ENCODE results near the gene MBD3.

The MBD3 gene

DNA sequence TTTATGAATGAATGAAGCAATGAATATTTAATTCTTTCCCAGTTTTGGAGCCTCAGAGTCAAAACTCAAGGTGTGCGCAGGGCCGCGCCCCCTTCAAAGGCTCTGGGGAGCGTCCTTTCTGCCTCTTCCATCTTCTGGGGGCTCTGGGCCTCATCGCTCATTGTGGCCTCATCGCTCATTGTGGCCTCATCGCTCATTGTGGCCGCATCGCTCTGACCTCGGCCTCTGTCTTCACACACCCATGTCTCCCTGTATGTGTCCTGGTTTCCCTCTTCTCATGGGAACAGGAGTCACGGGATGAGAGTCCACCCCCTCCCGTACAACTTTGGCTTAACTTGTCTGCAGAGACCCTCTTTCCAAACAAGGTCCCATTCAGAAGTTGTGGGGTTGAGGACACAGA, 21.3 kb downstream of the MBD3 start:
- TF ChIP-seq POLR2AphosphoS5 (IDR thresholded peaks at IDR 0.05; ENCODE audit: low read depth, low read length) (no peak), SIN3A (IDR thresholded peaks at IDR 0.05; ENCODE audit: borderline replicate concordance, insufficient read depth, low read length) (no peak), FOXP2 (optimal IDR thresholded peaks at IDR 0.05; ENCODE audit: borderline replicate concordance, extremely low read depth, extremely low read length, insufficient read depth) (no peak), TAF1 (IDR thresholded peaks at IDR 0.05; ENCODE audit: borderline replicate concordance, insufficient read depth, low read length) (no peak)
- TF ChIP-seq, protein P1, sequence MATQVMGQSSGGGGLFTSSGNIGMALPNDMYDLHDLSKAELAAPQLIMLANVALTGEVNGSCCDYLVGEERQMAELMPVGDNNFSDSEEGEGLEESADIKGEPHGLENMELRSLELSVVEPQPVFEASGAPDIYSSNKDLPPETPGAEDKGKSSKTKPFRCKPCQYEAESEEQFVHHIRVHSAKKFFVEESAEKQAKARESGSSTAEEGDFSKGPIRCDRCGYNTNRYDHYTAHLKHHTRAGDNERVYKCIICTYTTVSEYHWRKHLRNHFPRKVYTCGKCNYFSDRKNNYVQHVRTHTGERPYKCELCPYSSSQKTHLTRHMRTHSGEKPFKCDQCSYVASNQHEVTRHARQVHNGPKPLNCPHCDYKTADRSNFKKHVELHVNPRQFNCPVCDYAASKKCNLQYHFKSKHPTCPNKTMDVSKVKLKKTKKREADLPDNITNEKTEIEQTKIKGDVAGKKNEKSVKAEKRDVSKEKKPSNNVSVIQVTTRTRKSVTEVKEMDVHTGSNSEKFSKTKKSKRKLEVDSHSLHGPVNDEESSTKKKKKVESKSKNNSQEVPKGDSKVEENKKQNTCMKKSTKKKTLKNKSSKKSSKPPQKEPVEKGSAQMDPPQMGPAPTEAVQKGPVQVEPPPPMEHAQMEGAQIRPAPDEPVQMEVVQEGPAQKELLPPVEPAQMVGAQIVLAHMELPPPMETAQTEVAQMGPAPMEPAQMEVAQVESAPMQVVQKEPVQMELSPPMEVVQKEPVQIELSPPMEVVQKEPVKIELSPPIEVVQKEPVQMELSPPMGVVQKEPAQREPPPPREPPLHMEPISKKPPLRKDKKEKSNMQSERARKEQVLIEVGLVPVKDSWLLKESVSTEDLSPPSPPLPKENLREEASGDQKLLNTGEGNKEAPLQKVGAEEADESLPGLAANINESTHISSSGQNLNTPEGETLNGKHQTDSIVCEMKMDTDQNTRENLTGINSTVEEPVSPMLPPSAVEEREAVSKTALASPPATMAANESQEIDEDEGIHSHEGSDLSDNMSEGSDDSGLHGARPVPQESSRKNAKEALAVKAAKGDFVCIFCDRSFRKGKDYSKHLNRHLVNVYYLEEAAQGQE (IDR thresholded peaks at IDR 0.05; ENCODE audit: insufficient read depth in 1 of 2, low read depth in 2 of 2, low read length in 2 of 2), result no peak

DNA sequence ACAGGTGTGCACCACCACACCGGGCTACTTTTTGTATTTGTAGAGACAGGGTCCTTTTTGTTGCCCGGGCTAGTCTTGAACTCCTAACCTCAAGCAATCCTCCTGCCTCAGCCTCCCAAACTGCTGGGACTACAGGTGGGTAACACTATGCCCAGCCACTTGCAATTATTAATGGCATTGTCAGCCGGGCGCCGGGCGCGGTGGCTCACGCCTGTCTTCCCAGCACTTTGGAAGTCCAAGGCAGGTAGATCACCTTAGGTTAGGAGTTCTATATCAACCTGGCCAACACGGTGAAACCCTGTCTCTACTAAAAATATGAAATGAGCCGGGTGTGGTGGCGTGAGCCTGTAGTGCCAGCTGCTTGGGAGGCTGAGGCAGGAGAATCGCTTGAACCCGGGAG, 21.8 kb downstream of the MBD3 start:
- TF ChIP-seq TAF1 (IDR thresholded peaks at IDR 0.05; ENCODE audit: borderline replicate concordance, insufficient read depth, low read length) (no peak), POLR2AphosphoS5 (IDR thresholded peaks at IDR 0.05; ENCODE audit: low read depth, low read length) (no peak), FOXP2 (optimal IDR thresholded peaks at IDR 0.05; ENCODE audit: borderline replicate concordance, extremely low read depth, extremely low read length, insufficient read depth) (no peak), SIN3A (IDR thresholded peaks at IDR 0.05; ENCODE audit: borderline replicate concordance, insufficient read depth, low read length) (no peak)
- TF ChIP-seq, protein P1 (IDR thresholded peaks at IDR 0.05; ENCODE audit: insufficient read depth in 1 of 2, low read depth in 2 of 2, low read length in 2 of 2), result no peak

DNA sequence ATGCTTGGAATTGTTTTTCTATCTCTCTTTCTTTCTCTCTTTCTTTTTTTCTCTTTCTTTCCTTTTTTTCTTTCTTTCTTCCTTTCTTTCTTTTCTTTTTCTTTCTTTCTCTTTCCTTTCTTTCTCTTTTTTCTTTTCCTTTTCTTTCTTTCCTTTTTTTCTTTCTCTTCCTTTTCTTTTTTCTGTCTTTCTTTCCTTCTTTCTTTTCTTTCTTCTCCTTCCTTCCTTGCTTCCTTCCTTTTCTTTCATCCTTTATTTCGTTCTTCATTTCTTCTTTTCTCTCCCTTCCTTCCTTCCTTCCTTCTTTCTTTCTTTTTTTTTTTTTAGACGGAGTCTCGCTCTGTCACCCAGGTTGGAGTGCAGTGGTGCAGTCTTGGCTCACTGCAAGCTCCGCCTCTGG, 22.7 kb downstream of the MBD3 start:
- TF ChIP-seq FOXP2 (optimal IDR thresholded peaks at IDR 0.05; ENCODE audit: borderline replicate concordance, extremely low read depth, extremely low read length, insufficient read depth), result no peak
- no peak for TF ChIP-seq POLR2AphosphoS5 (IDR thresholded peaks at IDR 0.05; ENCODE audit: low read depth, low read length)
- TF ChIP-seq, protein P1 (IDR thresholded peaks at IDR 0.05; ENCODE audit: insufficient read depth in 1 of 2, low read depth in 2 of 2, low read length in 2 of 2), result no peak
- no peak for TF ChIP-seq SIN3A (IDR thresholded peaks at IDR 0.05; ENCODE audit: borderline replicate concordance, insufficient read depth, low read length)
- TF ChIP-seq TAF1 (IDR thresholded peaks at IDR 0.05; ENCODE audit: borderline replicate concordance, insufficient read depth, low read length), result no peak

DNA sequence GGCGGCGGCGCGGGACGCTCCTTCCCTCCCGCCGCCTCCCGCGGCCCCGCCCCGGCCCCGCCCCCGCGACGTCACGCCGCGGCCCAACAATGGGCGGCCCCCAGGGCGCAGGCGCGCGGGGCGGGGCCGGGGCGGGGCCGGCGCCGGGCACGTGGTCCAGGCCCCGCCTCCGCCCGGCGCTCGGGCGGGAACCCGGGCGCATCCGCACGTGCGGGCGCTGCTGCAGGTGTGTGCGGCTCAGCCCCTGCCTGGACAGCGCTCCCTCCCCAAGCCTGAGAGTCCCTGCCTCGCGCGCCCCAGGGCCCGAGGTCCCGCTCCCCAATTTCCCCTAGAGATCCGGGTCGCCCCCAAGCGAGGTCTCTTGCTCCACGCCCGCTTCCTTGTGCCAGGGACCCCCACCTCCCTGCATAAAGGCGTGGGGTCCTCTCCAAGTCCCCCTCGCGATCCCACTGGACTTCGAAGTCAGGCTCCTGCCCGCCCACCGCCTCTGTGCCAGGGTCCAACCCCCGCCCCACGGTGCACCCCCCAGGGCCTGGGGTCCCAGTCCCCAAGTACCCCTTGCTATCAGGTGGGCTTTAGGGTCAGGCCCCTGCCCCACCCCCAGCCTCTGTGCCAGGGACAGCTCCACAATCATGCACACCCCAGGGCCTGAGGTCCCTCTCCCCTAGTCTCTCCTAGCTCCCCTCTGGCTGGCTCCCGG, 24.2 kb downstream of the MBD3 start, which contains the start of gene MEX3D:
Gene MEX3D (minus strand): TSS at position 6 of the 700 bp plus-strand sequence. CDS start 267 bp downstream, outside the sequence.
- TF ChIP-seq POLR2AphosphoS5 (IDR thresholded peaks at IDR 0.05; ENCODE audit: low read depth, low read length) (no peak), FOXP2 (optimal IDR thresholded peaks at IDR 0.05; ENCODE audit: borderline replicate concordance, extremely low read depth, extremely low read length, insufficient read depth) (peak; percentile 65), TAF1 (IDR thresholded peaks at IDR 0.05; ENCODE audit: borderline replicate concordance, insufficient read depth, low read length) (no peak), SIN3A (IDR thresholded peaks at IDR 0.05; ENCODE audit: borderline replicate concordance, insufficient read depth, low read length) (no peak)
- TF ChIP-seq, protein P1 (IDR thresholded peaks at IDR 0.05; ENCODE audit: insufficient read depth in 1 of 2, low read depth in 2 of 2, low read length in 2 of 2), result no peak; a peak in 1 of 4 replicates

Data from PFSK-1 (cell line).